Activated T-cell treated with anti-CD3 and anti-CD28 coated beads, Interleukin-2, amount 50 U/mL, for 24 hours (primary cell): ENCODE measurements around the gene TMEM185B.
A peak's percentile ranks its signal among the peaks of the same experiment; 100 is the strongest.

Experiments used
- DNase-seq: peaks from one replicate; pipeline ENCODE4 v3.0.0-alpha.2; 2020
- H3K27ac Mint-ChIP-seq: 2 replicates; pipeline ENCODE4 v1.8.0; 2020; ENCODE audit warnings: mild to moderate bottlenecking, mixed read lengths
- H3K27me3 Mint-ChIP-seq: 2 replicates; pipeline ENCODE4 v1.8.0; 2020; ENCODE audit warnings: mixed read lengths
- H3K36me3 Mint-ChIP-seq: 2 replicates; pipeline ENCODE4 v1.8.0; 2020; ENCODE audit warnings: low read depth, mixed read lengths
- H3K4me1 Mint-ChIP-seq: 2 replicates; pipeline ENCODE4 v1.8.0; 2020; ENCODE audit warnings: low read depth, mixed read lengths
- H3K4me3 Mint-ChIP-seq: 2 replicates; pipeline ENCODE4 v1.8.0; 2020; ENCODE audit warnings: mild to moderate bottlenecking, moderate library complexity, mixed read lengths
- H3K9me3 Mint-ChIP-seq: 2 replicates; pipeline ENCODE4 v1.8.0; 2020; ENCODE audit warnings: mixed read lengths

The TMEM185B gene

DNA sequence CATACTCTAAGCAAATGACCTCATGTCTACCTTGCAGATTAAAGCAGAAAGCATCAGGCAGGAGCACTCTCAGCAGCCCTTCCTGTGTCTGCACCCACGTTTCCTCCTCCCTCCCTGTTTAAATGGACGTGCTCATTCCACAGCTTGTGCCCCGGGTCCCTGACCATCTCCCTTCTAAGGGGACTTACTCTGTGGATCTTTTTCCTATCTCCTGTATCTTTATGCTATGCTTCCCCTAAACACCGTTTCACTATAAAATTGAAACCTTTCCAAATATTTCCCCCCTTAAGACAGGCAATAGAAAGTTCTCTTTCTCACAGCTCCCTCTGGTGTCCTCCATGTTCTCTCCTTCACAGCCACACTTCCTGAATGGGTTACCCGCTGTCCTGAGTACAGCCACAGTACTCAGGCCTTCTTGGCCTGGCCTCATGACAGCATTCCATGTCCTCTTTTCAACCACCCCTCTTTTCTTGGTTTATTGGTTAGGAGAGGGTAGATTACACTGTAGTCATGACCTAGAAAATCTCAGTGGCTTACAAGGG lies 41.1 kb downstream of the TMEM185B start:
- DNase-seq: no peak
- Mint-ChIP-seq H3K4me3 (no peak overlapping the region), H3K9me3 (no peaks in the 10 kb centered on the region), H3K27me3 (no peaks in the 10 kb centered on the region), H3K36me3 (peaks cover under 1% of the 10 kb centered on the region), H3K4me1 (peaks cover 46% of the 10 kb centered on the region), H3K27ac (peak overlapping the region; percentile 7)

DNA sequence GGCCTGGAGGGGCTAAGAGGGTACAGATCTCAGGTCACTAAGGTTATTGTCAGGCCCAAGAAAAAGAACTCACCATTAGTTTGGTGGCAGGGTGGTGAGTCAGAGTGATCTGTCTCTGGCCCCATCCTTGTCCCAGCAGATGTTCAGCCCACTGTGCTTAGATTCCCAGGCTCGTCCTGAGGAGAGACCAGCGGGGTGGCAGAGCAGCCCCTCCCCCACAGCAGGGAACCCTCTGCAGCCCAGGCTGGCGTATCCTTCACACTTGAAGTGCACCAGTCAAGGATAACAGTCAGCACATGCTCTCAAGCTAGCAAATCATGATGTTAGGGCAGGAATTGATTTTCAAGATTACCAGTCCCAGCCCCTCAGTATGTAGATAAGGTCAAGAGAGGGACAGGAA lies 43.1 kb downstream of the TMEM185B start:
- peak overlapping the region; percentile 61 for H3K27ac Mint-ChIP-seq
- H3K9me3 Mint-ChIP-seq: no peaks in the 10 kb centered on the region
- DNase-seq: no peak
- H3K4me3 Mint-ChIP-seq: no peak overlapping the region
- no peaks in the 10 kb centered on the region for H3K27me3 Mint-ChIP-seq
- peaks cover 2% of the 10 kb centered on the region for H3K36me3 Mint-ChIP-seq
- peaks cover 64% of the 10 kb centered on the region for H3K4me1 Mint-ChIP-seq

DNA sequence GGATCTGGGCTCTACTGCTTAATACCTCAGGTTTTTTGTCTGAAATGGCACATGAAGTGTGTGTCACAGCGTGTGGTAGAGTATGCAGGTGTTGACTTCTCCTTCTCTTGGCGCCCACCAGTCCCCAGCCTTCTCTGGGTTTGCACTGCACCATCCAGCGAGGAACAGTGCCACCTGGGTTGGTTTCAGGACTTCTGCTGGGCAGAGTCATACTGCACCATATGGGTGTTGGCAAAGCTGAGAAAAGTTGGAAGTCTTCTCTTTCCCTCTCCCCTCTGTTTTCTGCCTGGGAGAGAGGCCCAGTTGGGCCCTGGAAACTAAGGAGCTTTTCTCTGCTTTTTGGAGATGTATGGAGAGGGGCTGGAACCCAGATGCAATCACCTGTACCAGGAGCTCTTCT lies 43.8 kb downstream of the TMEM185B start:
- Mint-ChIP-seq H3K4me3 (no peak overlapping the region), H3K36me3 (peaks cover 2% of the 10 kb centered on the region), H3K4me1 (peaks cover 70% of the 10 kb centered on the region), H3K27me3 (no peaks in the 10 kb centered on the region), H3K27ac (peak overlapping the region; percentile 61), H3K9me3 (no peaks in the 10 kb centered on the region)
- no peak for DNase-seq

GRCh38 chr2:120177973-120178372 lies 45.2 kb downstream of the TMEM185B start:
- Mint-ChIP-seq H3K4me3 (peak overlapping the region; percentile 89), H3K27me3 (no peaks in the 10 kb centered on the region), H3K4me1 (peaks cover 69% of the 10 kb centered on the region), H3K9me3 (no peaks in the 10 kb centered on the region), H3K27ac (peak overlapping the region; percentile 87), H3K36me3 (peaks cover 2% of the 10 kb centered on the region)
- DNase-seq: no peak

DNA sequence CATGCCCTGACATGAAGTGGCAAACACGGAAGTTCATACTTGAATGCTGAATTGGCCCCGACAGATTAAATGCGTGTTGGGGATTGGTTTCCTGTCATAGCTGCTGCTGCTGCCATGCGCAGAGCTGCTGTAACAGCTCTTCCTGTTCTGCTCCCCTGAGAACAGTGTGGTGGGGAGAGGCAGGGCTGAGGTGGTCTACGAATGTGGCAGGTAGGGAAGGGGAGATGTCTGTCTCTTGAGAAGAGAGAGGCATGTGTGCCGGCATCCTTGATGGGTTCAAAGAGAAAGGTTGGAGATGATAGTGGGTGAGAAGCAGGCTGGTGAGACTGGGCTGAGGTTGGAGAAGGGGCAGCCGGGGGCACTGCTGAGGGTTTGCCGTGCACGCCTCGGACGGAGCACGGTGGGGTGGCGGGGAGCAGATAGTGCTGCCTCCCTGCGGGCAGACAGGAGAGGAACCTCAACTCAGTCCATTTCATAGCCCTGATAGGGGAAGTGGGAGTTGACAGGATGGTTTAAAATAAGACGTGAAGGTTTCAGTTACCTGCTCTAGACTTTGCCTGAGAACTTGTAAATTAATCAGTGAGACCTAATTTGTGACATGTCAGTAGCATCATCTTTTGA lies 46.1 kb downstream of the TMEM185B start:
- peak; percentile 87 for DNase-seq
- H3K4me1 Mint-ChIP-seq: peaks cover 64% of the 10 kb centered on the region
- no peaks in the 10 kb centered on the region for H3K9me3 Mint-ChIP-seq

GRCh38 chr2:120176526-120176925 lies 46.7 kb downstream of the TMEM185B start:
- Mint-ChIP-seq H3K27ac (peak overlapping the region; percentile 100), H3K4me3 (peak overlapping the region; percentile 89), H3K36me3 (peaks cover 2% of the 10 kb centered on the region), H3K9me3 (no peaks in the 10 kb centered on the region), H3K27me3 (no peaks in the 10 kb centered on the region), H3K4me1 (peaks cover 58% of the 10 kb centered on the region)
- DNase-seq: no peak

More for the DNA sequence above, 46.1 kb downstream of the TMEM185B start:
- no peaks in the 10 kb centered on the region for H3K27me3 Mint-ChIP-seq
- H3K4me3 Mint-ChIP-seq: peak overlapping the region; percentile 89
- peak overlapping the region; percentile 100 for H3K27ac Mint-ChIP-seq
- peaks cover 2% of the 10 kb centered on the region for H3K36me3 Mint-ChIP-seq

- Mint-ChIP-seq H3K4me3 (no peak overlapping the region), H3K27me3 (no peaks in the 10 kb centered on the region), H3K27ac (peak overlapping the region; percentile 69), H3K4me1 (peaks cover 51% of the 10 kb centered on the region), H3K9me3 (no peaks in the 10 kb centered on the region), H3K36me3 (peaks cover 4% of the 10 kb centered on the region)
- DNase-seq: no peak
Measured at GRCh38 chr2:120174963-120175581, 48.1 kb downstream of the TMEM185B start.
